ENCODE measurements around the gene CIB2. TPM values are rescaled to one million over a fixed set of nuclear protein-coding genes. Genes with fewer than 3 reads are reported as not detected.

Gene CIB2
- total and polyA plus RNA-seq, 8 donors = 0.80 to 20.4 (median 5.2) TPM; not detected in 1

- Histone ChIP-seq H3K4me3 (peak overlapping the region; percentile 81 to 96 (median 89)), H3K36me3 (no peaks in the 10 kb centered on the region), H3K27me3 (no peaks in the 10 kb centered on the region), H3K4me1 (peaks cover 35 to 80% (median 56%) of the 10 kb centered on the region in 4 donors), H3K27ac (peak overlapping the region; percentile 92 to 99 (median 97)), H3K9me3 (no peaks in the 10 kb centered on the region)
- peak in 1 of 7 experiments; percentile 15 for TF ChIP-seq CTCF (IDR thresholded peaks at IDR 0.05)
- TF ChIP-seq POLR2AphosphoS5 (IDR thresholded peaks at IDR 0.05) = no peak
- TF ChIP-seq POLR2A (IDR thresholded peaks at IDR 0.05) = no peak
- 30 to 43% (median 31%) methylated on average over 17 of the region's 17 CpGs for WGBS, 5 donors
- intact Hi-C loops (cut with DNase I; ENCODE audit: low total_unique reads) = no loop called here
- no peak for DNase-seq
Measured at GRCh38 chr15:78076231-78077052, 54.8 kb downstream of the CIB2 start.

GRCh38 chr15:78075490-78076230 is 55.6 kb downstream of the CIB2 start:
- peak overlapping the region; percentile 92 to 99 (median 97) for H3K27ac ChIP-seq
- peak overlapping the region; percentile 81 to 96 (median 89) for H3K4me3 ChIP-seq
- no peaks in the 10 kb centered on the region for H3K9me3 ChIP-seq
- peak; percentile 30 to 32 (median 31) for TF ChIP-seq POLR2AphosphoS5 (IDR thresholded peaks at IDR 0.05)
- no peak for TF ChIP-seq EP300 (IDR thresholded peaks at IDR 0.05)
- H3K36me3 ChIP-seq = no peaks in the 10 kb centered on the region
- intact Hi-C loops (cut with DNase I; ENCODE audit: low total_unique reads) = no loop called here
- H3K27me3 ChIP-seq = no peaks in the 10 kb centered on the region
- peaks cover 36 to 88% (median 62%) of the 10 kb centered on the region in 4 donors for H3K4me1 ChIP-seq
- DNase-seq = peak; percentile 64 to 89
- 5 to 18% (median 11%) methylated on average over 7 of the region's 7 CpGs for WGBS, 5 donors

- Histone ChIP-seq H3K9me3 (no peaks in the 10 kb centered on the region), H3K36me3 (no peaks in the 10 kb centered on the region), H3K27me3 (no peaks in the 10 kb centered on the region), H3K27ac (peak overlapping the region in 4 of 5 donors; percentile 53 to 99 (median 95)), H3K4me3 (no peak overlapping the region), H3K4me1 (peaks cover 60 to 96% (median 81%) of the 10 kb centered on the region in 4 donors)
- intact Hi-C loops (cut with DNase I; ENCODE audit: low total_unique reads) = no loop called here
- TF ChIP-seq EP300 (IDR thresholded peaks at IDR 0.05) (no peak), POLR2AphosphoS5 (IDR thresholded peaks at IDR 0.05) (no peak), POLR2A (IDR thresholded peaks at IDR 0.05) (no peak), CTCF (IDR thresholded peaks at IDR 0.05) (no peak)
- DNase-seq = no peak
- 84 to 90% (median 87%) methylated on average over 5 of the region's 5 CpGs for WGBS, 5 donors
Measured at GRCh38 chr15:78073046-78073787, 58.0 kb downstream of the CIB2 start.

- 45 to 61% (median 51%) methylated on average over 9 of the region's 9 CpGs for WGBS, 5 donors
- Histone ChIP-seq H3K9me3 (no peaks in the 10 kb centered on the region), H3K27ac (peak overlapping the region; percentile 19 to 99 (median 92)), H3K4me1 (peaks cover 70 to 99% (median 84%) of the 10 kb centered on the region in 4 donors), H3K36me3 (no peaks in the 10 kb centered on the region), H3K4me3 (no peak overlapping the region), H3K27me3 (no peaks in the 10 kb centered on the region)
- TF ChIP-seq POLR2A (IDR thresholded peaks at IDR 0.05) (no peak), EP300 (IDR thresholded peaks at IDR 0.05) (no peak), CTCF (IDR thresholded peaks at IDR 0.05) (no peak), POLR2AphosphoS5 (IDR thresholded peaks at IDR 0.05) (peak; percentile 36 to 56 (median 46))
- intact Hi-C loops (cut with DNase I; ENCODE audit: low total_unique reads) = no loop called here
- peak in 1 of 2 donors; percentile 70 for DNase-seq
Measured at GRCh38 chr15:78072080-78072892, 59.0 kb downstream of the CIB2 start.

All from stomach (tissue), 9 donors.